Neutrophil (primary cell): ENCODE data around the gene DEFB113.

ENCODE experiments used
- H3K27ac ChIP-seq: fragments of 200-600 bp; sonication (generic); 2 replicates; pipeline ENCODE4 v1.5.1; 2016; ENCODE audit warnings: mild to moderate bottlenecking, moderate library complexity
- H3K27me3 ChIP-seq: fragments of 200-600 bp; sonication (generic); 2 replicates; pipeline ENCODE4 v1.6.0; 2016; ENCODE audit warnings: mild to moderate bottlenecking
- H3K36me3 ChIP-seq: fragments of 200-600 bp; sonication (generic); 2 replicates; pipeline ENCODE4 v1.5.1; 2017
- H3K4me1 ChIP-seq, 2 experiments: fragments of 200-600 bp in 1 of 2; sonication (generic) in 1 of 2; 1 replicate in 1 of 2; 2 replicates in 1 of 2; pipeline versions ENCODE4 v1.5.1 to v1.6.1; 2013 to 2016; ENCODE audit warnings: low read depth in 1 of 2, low read length in 1 of 2, mild to moderate bottlenecking in 1 of 2, moderate library complexity in 1 of 2; ENCODE audit not compliant: control insufficient read depth in 1 of 2, insufficient read depth in 1 of 2
- H3K4me3 ChIP-seq, 2 experiments: fragments of 200-600 bp in 1 of 2; sonication (generic) in 1 of 2; 1 replicate in 1 of 2; 2 replicates in 1 of 2; pipeline ENCODE4 v1.5.1; 2013 to 2016; ENCODE audit warnings: low read depth in 1 of 2, low read length in 1 of 2, mild to moderate bottlenecking in 1 of 2, moderate library complexity in 1 of 2
- H3K9me3 ChIP-seq: fragments of 200-600 bp; sonication (generic); 2 replicates; pipeline ENCODE4 v1.5.1; 2016
- TF ChIP-seq, protein P1 (sequence below): fragments of 200-600 bp; sonication (generic); IDR thresholded peaks from 2 replicates; pipeline ENCODE4 v1.5.1; 2016; ENCODE audit warnings: antibody characterized with exemption

Gene DEFB113

DNA sequence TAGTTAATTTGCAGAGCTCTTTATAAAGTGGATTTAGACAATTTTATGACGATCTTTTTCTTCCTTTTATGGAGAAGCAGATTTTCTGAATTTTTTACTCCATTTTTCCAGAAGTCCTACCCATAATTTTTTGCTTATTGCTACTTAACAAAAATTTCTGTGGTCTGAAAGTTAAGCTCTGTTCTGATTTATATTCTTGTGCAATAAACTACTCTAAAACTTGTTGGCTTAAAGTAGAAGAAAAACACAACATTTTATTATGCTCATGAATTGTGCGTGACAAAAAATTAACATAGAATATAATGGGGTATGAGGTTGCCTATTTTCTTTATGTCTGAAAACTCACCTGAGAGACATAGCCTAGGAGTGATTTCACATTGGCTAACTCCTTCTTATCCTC lies 2.6 kb downstream of the DEFB113 start:
- H3K4me1 ChIP-seq = no peaks in the 10 kb centered on the region
- TF ChIP-seq, protein P1, sequence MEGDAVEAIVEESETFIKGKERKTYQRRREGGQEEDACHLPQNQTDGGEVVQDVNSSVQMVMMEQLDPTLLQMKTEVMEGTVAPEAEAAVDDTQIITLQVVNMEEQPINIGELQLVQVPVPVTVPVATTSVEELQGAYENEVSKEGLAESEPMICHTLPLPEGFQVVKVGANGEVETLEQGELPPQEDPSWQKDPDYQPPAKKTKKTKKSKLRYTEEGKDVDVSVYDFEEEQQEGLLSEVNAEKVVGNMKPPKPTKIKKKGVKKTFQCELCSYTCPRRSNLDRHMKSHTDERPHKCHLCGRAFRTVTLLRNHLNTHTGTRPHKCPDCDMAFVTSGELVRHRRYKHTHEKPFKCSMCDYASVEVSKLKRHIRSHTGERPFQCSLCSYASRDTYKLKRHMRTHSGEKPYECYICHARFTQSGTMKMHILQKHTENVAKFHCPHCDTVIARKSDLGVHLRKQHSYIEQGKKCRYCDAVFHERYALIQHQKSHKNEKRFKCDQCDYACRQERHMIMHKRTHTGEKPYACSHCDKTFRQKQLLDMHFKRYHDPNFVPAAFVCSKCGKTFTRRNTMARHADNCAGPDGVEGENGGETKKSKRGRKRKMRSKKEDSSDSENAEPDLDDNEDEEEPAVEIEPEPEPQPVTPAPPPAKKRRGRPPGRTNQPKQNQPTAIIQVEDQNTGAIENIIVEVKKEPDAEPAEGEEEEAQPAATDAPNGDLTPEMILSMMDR = no peak
- no peak overlapping the region for H3K4me3 ChIP-seq
- H3K27me3 ChIP-seq = no peaks in the 10 kb centered on the region
- no peaks in the 10 kb centered on the region for H3K9me3 ChIP-seq
- no peaks in the 10 kb centered on the region for H3K36me3 ChIP-seq
- H3K27ac ChIP-seq = no peak overlapping the region

DNA sequence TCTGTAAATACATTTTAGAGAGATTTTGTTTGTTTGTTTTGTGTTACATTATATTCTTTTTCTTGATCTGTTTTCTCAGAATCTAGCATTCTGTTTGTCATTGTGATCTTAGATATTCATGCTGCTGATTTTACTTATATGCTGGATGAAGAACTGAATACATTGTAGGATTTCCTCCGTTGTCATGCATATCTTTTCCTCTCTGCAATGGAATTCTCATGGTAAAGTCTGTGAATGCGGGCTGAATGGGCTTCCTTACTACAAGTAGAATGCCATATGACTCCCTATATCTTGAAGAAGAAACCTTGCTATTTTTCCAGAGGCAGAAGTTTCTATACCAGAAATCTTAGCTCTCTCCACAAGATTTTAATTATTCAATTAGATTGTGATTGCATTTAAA lies 3.1 kb downstream of the DEFB113 start:
- TF ChIP-seq, protein P1 = no peak
- Histone ChIP-seq H3K27me3 (no peaks in the 10 kb centered on the region), H3K36me3 (no peaks in the 10 kb centered on the region), H3K9me3 (no peaks in the 10 kb centered on the region), H3K4me3 (no peak overlapping the region), H3K4me1 (no peaks in the 10 kb centered on the region), H3K27ac (no peak overlapping the region)

DNA sequence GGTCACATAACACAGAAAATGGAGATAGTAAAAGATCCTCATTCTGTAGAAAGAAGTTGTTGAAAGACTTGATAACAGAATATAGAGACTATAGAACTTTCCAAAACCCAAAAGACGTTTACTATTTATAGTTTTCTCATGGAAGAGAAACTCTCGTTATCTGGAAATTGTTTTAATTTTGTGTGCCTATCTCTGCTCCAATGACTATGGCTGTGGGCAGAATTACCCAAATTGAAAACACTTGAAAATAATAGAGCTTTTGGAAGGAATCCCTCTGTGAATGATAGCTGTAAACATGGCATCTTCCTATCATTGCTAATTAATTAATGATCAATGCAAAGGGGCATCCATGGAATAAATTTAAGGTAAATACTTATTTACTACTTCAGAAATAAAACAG lies 5.4 kb downstream of the DEFB113 start, which contains the start of gene DEFB114:
TSS of gene DEFB114 (minus strand) at position 101 of the 400 bp plus-strand sequence. CDS start at position 42, 59 bp downstream.
- Histone ChIP-seq H3K27me3 (no peaks in the 10 kb centered on the region), H3K27ac (no peak within 1 kb of the TSS), H3K36me3 (no peaks in the 10 kb centered on the region), H3K9me3 (no peaks in the 10 kb centered on the region), H3K4me3 (no peak within 1 kb of the TSS), H3K4me1 (no peaks in the 10 kb centered on the region)
- TF ChIP-seq, protein P1 = no peak

DNA sequence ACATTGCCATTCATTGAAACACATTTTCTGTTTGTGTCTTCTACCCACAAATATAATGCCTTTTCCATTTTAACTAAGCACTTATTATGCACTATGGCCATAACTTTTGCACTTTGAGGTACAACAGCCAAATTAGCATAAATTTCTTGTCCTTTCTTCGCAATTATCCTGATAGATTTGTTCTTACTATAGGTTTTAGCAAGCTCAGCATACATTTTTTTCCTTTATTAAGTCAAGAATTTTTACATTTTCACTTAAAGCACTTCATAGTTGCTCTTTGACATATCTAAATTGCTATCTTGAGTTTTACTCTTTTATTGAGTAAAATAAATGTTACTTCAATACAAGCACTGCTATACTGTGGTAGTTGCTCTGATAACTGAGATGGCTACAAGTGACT lies 11.2 kb downstream of the DEFB113 start:
- H3K4me1 ChIP-seq = no peaks in the 10 kb centered on the region
- no peak overlapping the region for H3K4me3 ChIP-seq
- no peaks in the 10 kb centered on the region for H3K9me3 ChIP-seq
- no peaks in the 10 kb centered on the region for H3K36me3 ChIP-seq
- TF ChIP-seq, protein P1 = no peak
- H3K27ac ChIP-seq = no peak overlapping the region
- H3K27me3 ChIP-seq = no peaks in the 10 kb centered on the region

DNA sequence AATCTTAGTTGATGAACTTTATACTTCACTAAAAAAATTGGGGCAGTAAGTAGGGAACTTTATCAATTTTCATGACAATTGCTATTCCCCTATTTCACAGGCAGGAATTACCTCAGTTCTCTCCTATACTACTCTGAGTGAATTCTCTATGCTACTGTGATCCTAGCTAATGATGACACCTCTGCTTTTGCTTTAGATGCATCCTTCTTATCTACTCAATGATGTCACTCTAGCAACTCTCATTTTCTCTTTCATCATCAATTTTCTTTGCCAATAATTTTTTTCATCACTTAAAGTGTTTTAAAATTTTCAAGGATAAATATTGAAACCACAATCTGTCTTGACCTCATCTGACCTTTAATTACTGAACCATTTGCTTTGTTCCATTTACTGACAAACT lies 13.6 kb downstream of the DEFB113 start:
- Histone ChIP-seq H3K36me3 (no peaks in the 10 kb centered on the region), H3K27ac (no peak overlapping the region), H3K4me1 (no peaks in the 10 kb centered on the region), H3K9me3 (no peaks in the 10 kb centered on the region), H3K4me3 (no peak overlapping the region), H3K27me3 (no peaks in the 10 kb centered on the region)
- TF ChIP-seq, protein P1 = no peak

DNA sequence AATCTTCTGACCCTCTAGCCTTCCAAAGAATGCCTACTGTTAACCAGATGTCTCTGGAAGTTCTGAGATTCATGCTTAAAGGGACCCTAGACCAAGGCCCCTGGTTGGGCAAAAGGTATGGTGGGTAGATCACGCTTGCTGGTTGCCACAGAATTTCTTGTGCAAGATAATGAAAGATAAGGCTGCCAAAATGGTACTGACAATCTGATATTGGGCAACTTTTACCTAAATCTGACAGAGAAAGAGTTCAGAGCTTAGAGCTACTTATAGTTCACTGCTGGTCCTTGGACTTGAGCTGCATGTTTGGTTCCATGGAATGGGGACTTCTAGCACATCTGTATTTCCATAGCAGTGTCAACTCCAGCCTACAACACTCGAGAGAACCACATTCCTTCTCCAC lies 17.5 kb downstream of the DEFB113 start:
- TF ChIP-seq, protein P1 = no peak
- Histone ChIP-seq H3K4me3 (no peak overlapping the region), H3K36me3 (no peaks in the 10 kb centered on the region), H3K9me3 (no peaks in the 10 kb centered on the region), H3K27ac (no peak overlapping the region), H3K4me1 (no peaks in the 10 kb centered on the region), H3K27me3 (no peaks in the 10 kb centered on the region)
